RPMI7951 (cell line): ENCODE results near the gene MMD2. TPM values are rescaled to one million over a fixed set of nuclear protein-coding genes. Genes with fewer than 3 reads are reported as not detected.
"Not testable (repeated sequence)": the region's sequence is repeated elsewhere in the genome, so short reads cannot be mapped to it uniquely, and the experiment has no call there.

ENCODE experiments used
- DNase-seq: peaks from one replicate; pipeline ENCODE4 v3.0.0-alpha.2; 2012; ENCODE audit warnings: low read depth
- total RNA-seq: library from RNA; depleted of rRNA; stranded (reverse); fragments of >200 nt; shearing (Covaris generic); gene quantifications from 2 replicates; pipeline ENCODE4 v1.2.3, GENCODE V29; 2014; rRNA removed

Gene MMD2
- not detected in 2 replicates for total RNA-seq

GRCh38 chr7:4958477-4959301 is at the start of gene MMD2:
Gene MMD2, minus strand, starts transcription at chr7:4959187. Its CDS starts 170 bp downstream, at chr7:4959017.
- no peak for DNase-seq

- no peak for DNase-seq
Measured at GRCh38 chr7:5005066-5005465, 46.1 kb upstream of the MMD2 start.

GRCh38 chr7:5001911-5002310 is 42.9 kb upstream of the MMD2 start:
- DNase-seq: no peak

GRCh38 chr7:5001003-5001402 is 42.0 kb upstream of the MMD2 start:
- no peak for DNase-seq

GRCh38 chr7:4999369-4999950 is 40.5 kb upstream of the MMD2 start:
- no peak for DNase-seq

GRCh38 chr7:4998910-4999309 is 39.9 kb upstream of the MMD2 start:
- no peak for DNase-seq

- DNase-seq: no peak
Measured at GRCh38 chr7:4998244-4998643, 39.3 kb upstream of the MMD2 start.

GRCh38 chr7:4996696-4997222 is 37.8 kb upstream of the MMD2 start:
- no peak for DNase-seq

- no peak for DNase-seq
Measured at GRCh38 chr7:4995429-4995969, 36.5 kb upstream of the MMD2 start.

- DNase-seq: no peak
Measured at GRCh38 chr7:4993471-4993870, 34.5 kb upstream of the MMD2 start.

GRCh38 chr7:4982741-4983140 is 23.8 kb upstream of the MMD2 start:
- DNase-seq: not testable (repeated sequence)

- not testable (repeated sequence) for DNase-seq
Measured at GRCh38 chr7:4981295-4981890, 22.4 kb upstream of the MMD2 start.

- not testable (repeated sequence) for DNase-seq
Measured at GRCh38 chr7:4975626-4976025, 16.6 kb upstream of the MMD2 start.

- DNase-seq: peak; percentile 91
Measured at GRCh38 chr7:4973728-4974198, 14.8 kb upstream of the MMD2 start.

GRCh38 chr7:4972446-4972845 is 13.5 kb upstream of the MMD2 start:
- not testable (repeated sequence) for DNase-seq

GRCh38 chr7:4965295-4966022 is 6.5 kb upstream of the MMD2 start:
- DNase-seq: no peak

- no peak for DNase-seq
Measured at GRCh38 chr7:4964506-4964905, 5.5 kb upstream of the MMD2 start.

- no peak for DNase-seq
Measured at GRCh38 chr7:4962872-4963775, 4.1 kb upstream of the MMD2 start.

- peak; percentile 23 for DNase-seq
Measured at GRCh38 chr7:4960363-4960762, 1.4 kb upstream of the MMD2 start.

- DNase-seq: no peak
Measured at GRCh38 chr7:4959893-4960292, 906 bp upstream of the MMD2 start.
